Suprapubic skin (tissue), 4 donors: Measurements from ENCODE around the gene BCKDHB. TPM values are rescaled to one million over a fixed set of nuclear protein-coding genes. Genes with fewer than 3 reads are reported as not detected.

Experiments
- DNase-seq, 2 donors: peaks; one replicate each; pipeline ENCODE4 v3.0.0-alpha.2; 2019; ENCODE audit warnings: low spot score in 2 of 2
- H3K27ac ChIP-seq: fragments of 200-600 bp; sonication (generic); one replicate; pipeline ENCODE4 v1.5.1; 2019
- H3K27me3 ChIP-seq: fragments of 200-600 bp; sonication (generic); one replicate; pipeline ENCODE4 v1.5.1; 2019
- H3K36me3 ChIP-seq: fragments of 200-600 bp; sonication (generic); one replicate; pipeline ENCODE4 v1.5.1; 2019
- H3K4me1 ChIP-seq: fragments of 200-600 bp; sonication (generic); one replicate; pipeline ENCODE4 v1.5.1; 2019
- H3K4me3 ChIP-seq: fragments of 200-600 bp; sonication (generic); one replicate; pipeline ENCODE4 v1.5.1; 2019; ENCODE audit warnings: mild to moderate bottlenecking
- H3K9me3 ChIP-seq: fragments of 200-600 bp; sonication (generic); one replicate; pipeline ENCODE4 v1.5.1; 2019
- CTCF ChIP-seq, 2 donors: fragments of 200-600 bp in 1 of 2; fragments of 450-650 bp in 1 of 2; sonication (generic) in 1 of 2; IDR thresholded peaks; one replicate each; pipeline ENCODE4 v1.5.1; 2016 to 2019; ENCODE audit warnings: antibody characterized with exemption in 2 of 2, mild to moderate bottlenecking in 1 of 2, moderate library complexity in 1 of 2
- EP300 ChIP-seq: sonication (generic); formaldehyde crosslinking; IDR thresholded peaks from one replicate; pipeline ENCODE4 v1.6.1; 2017; ENCODE audit warnings: antibody characterized with exemption
- POLR2A ChIP-seq, 2 donors: fragments of 450-650 bp; IDR thresholded peaks; one replicate each; pipeline ENCODE4 v1.6.1; 2017; ENCODE audit warnings: antibody characterized with exemption in 2 of 2, mild to moderate bottlenecking in 2 of 2, moderate library complexity in 2 of 2
- POLR2AphosphoS5 ChIP-seq, 3 donors: sonication (generic); formaldehyde crosslinking; IDR thresholded peaks; one replicate each; pipeline ENCODE4 v1.6.1; 2017; ENCODE audit warnings: antibody characterized with exemption in 3 of 3
- WGBS: methylation state at CpG from one replicate; pipeline ENCODE4 v1.1.5; 2018; 5-methylcytosine and 5-hydroxymethylcytosine counted together
- total RNA-seq, 4 donors: library from RNA; depleted of rRNA; stranded (reverse); fragments of >200 nt; gene quantifications; one replicate each; pipeline ENCODE4 v1.1.0, GENCODE V29; 2016

Gene BCKDHB
- total RNA-seq, 4 donors from 2014 or later, result 10.5 to 17.2 (median 14.1) TPM

- no peak for DNase-seq
- Histone ChIP-seq H3K4me3 (no peak overlapping the region), H3K27ac (no peak overlapping the region), H3K4me1 (no peaks in the 10 kb centered on the region), H3K9me3 (no peaks in the 10 kb centered on the region), H3K36me3 (no peaks in the 10 kb centered on the region), H3K27me3 (no peaks in the 10 kb centered on the region)
- TF ChIP-seq EP300 (no peak), POLR2AphosphoS5 (IDR thresholded peaks at IDR 0.05) (no peak), POLR2A (IDR thresholded peaks at IDR 0.05) (no peak), CTCF (IDR thresholded peaks at IDR 0.05) (no peak)
- 68% methylated on average over 10 of the region's 10 CpGs for WGBS
These were observed 162.6 kb downstream of the BCKDHB start for GRCh38 chr6:80268865-80269730.

- DNase-seq, result no peak
- TF ChIP-seq POLR2A (IDR thresholded peaks at IDR 0.05) (no peak), POLR2AphosphoS5 (IDR thresholded peaks at IDR 0.05) (no peak), CTCF (IDR thresholded peaks at IDR 0.05) (no peak), EP300 (no peak)
- no peaks in the 10 kb centered on the region for H3K9me3 ChIP-seq
- H3K27me3 ChIP-seq, result no peaks in the 10 kb centered on the region
- no peak overlapping the region for H3K4me3 ChIP-seq
- H3K36me3 ChIP-seq, result no peaks in the 10 kb centered on the region
- WGBS, result 99% methylated on average over 2 of the region's 2 CpGs
- no peak overlapping the region for H3K27ac ChIP-seq
- H3K4me1 ChIP-seq, result no peaks in the 10 kb centered on the region
These were observed 164.6 kb downstream of the BCKDHB start for GRCh38 chr6:80271074-80271473.

- no peaks in the 10 kb centered on the region for H3K9me3 ChIP-seq
These were observed 166.5 kb downstream of the BCKDHB start for GRCh38 chr6:80272988-80273387.

GRCh38 chr6:80276861-80277260, 170.4 kb downstream of the BCKDHB start:
- Histone ChIP-seq H3K4me3 (no peak overlapping the region), H3K36me3 (no peaks in the 10 kb centered on the region), H3K27ac (no peak overlapping the region), H3K9me3 (no peaks in the 10 kb centered on the region), H3K27me3 (no peaks in the 10 kb centered on the region), H3K4me1 (no peaks in the 10 kb centered on the region)
- 92% methylated on average over 2 of the region's 2 CpGs for WGBS
- no peak for DNase-seq
- TF ChIP-seq CTCF (IDR thresholded peaks at IDR 0.05) (no peak), EP300 (no peak), POLR2A (IDR thresholded peaks at IDR 0.05) (no peak), POLR2AphosphoS5 (IDR thresholded peaks at IDR 0.05) (no peak)

More at GRCh38 chr6:80272988-80273387, 166.5 kb downstream of the BCKDHB start:
- TF ChIP-seq POLR2A (IDR thresholded peaks at IDR 0.05) (no peak), EP300 (no peak), POLR2AphosphoS5 (IDR thresholded peaks at IDR 0.05) (no peak), CTCF (IDR thresholded peaks at IDR 0.05) (no peak)
- Histone ChIP-seq H3K4me3 (no peak overlapping the region), H3K27ac (no peak overlapping the region), H3K27me3 (no peaks in the 10 kb centered on the region), H3K36me3 (no peaks in the 10 kb centered on the region), H3K4me1 (no peaks in the 10 kb centered on the region)
- no peak for DNase-seq
- 78% methylated on average over 4 of the region's 4 CpGs for WGBS

GRCh38 chr6:80277501-80277900, 171.0 kb downstream of the BCKDHB start:
- Histone ChIP-seq H3K27ac (no peak overlapping the region), H3K4me3 (no peak overlapping the region), H3K4me1 (no peaks in the 10 kb centered on the region), H3K27me3 (no peaks in the 10 kb centered on the region), H3K36me3 (no peaks in the 10 kb centered on the region), H3K9me3 (no peaks in the 10 kb centered on the region)
- DNase-seq, result no peak
- 93% methylated on average over 1 of the region's 1 CpG for WGBS
- TF ChIP-seq POLR2A (IDR thresholded peaks at IDR 0.05) (no peak), CTCF (IDR thresholded peaks at IDR 0.05) (no peak), POLR2AphosphoS5 (IDR thresholded peaks at IDR 0.05) (no peak), EP300 (no peak)
